Stimulated activated naive CD8-positive, alpha-beta T cell treated with anti-CD3 and anti-CD28 coated beads, Interleukin-15, amount 100 ng/mL, for 72 hours (primary cell): ENCODE results near the gene PSPN.
"Not testable (repeated sequence)": the region's sequence is repeated elsewhere in the genome, so short reads cannot be mapped to it uniquely, and the experiment has no call there.

Experiments used
- ATAC-seq: fragments of 150-1000 bp; cut with Tn5 transposase; 2 replicates; pipeline ENCODE4 v1.10.0; 2021; ENCODE audit warnings: mild to moderate bottlenecking, moderate library complexity
- DNase-seq, 2 donors: peaks; one replicate each; pipeline ENCODE4 v3.0.0; 2021 to 2022
- H3K27ac Mint-ChIP-seq, 2 donors: one replicate each; pipeline ENCODE4 v1.8.0; 2022; ENCODE audit warnings: mild to moderate bottlenecking in 2 of 2, mixed read lengths in 2 of 2, moderate library complexity in 2 of 2
- H3K27me3 Mint-ChIP-seq: one replicate; pipeline ENCODE4 v1.8.0; 2022; ENCODE audit warnings: mixed read lengths
- H3K4me1 Mint-ChIP-seq: one replicate; pipeline ENCODE4 v1.8.0; 2022; ENCODE audit warnings: mild to moderate bottlenecking, mixed read lengths
- H3K4me3 Mint-ChIP-seq, 2 donors: one replicate each; pipeline ENCODE4 v1.8.0; 2022; ENCODE audit warnings: mild to moderate bottlenecking in 2 of 2, mixed read lengths in 2 of 2, moderate library complexity in 1 of 2
- H3K9me3 Mint-ChIP-seq, 2 donors: one replicate each; pipeline ENCODE4 v1.8.0; 2022; ENCODE audit warnings: mixed read lengths in 2 of 2

PSPN gene

GRCh38 chr19:6360857-6361216 lies 14.9 kb downstream of the PSPN start:
- Mint-ChIP-seq H3K27ac (peak overlapping the region in 1 of 2 donors; percentile 46), H3K4me3 (peak overlapping the region; percentile 93 to 94), H3K4me1 (peaks cover 24% of the 10 kb centered on the region)
- not testable (repeated sequence) for ATAC-seq, H3K9me3 Mint-ChIP-seq, H3K27me3 Mint-ChIP-seq, DNase-seq

- not testable (repeated sequence) for DNase-seq, H3K27me3 Mint-ChIP-seq, H3K9me3 Mint-ChIP-seq, ATAC-seq, H3K27ac Mint-ChIP-seq
- Mint-ChIP-seq H3K4me3 (peak overlapping the region; percentile 41 to 94), H3K4me1 (peaks cover 24% of the 10 kb centered on the region)
These were observed 15.3 kb downstream of the PSPN start for GRCh38 chr19:6360445-6360844.

- Mint-ChIP-seq H3K9me3 (no peaks in the 10 kb centered on the region), H3K27ac (no peak overlapping the region), H3K4me1 (peaks cover 24% of the 10 kb centered on the region), H3K4me3 (no peak overlapping the region), H3K27me3 (no peaks in the 10 kb centered on the region)
- ATAC-seq (no peak), DNase-seq (no peak)
These were observed 16.0 kb downstream of the PSPN start for GRCh38 chr19:6359568-6360341.

- Mint-ChIP-seq H3K4me3 (no peak overlapping the region), H3K27me3 (no peaks in the 10 kb centered on the region), H3K4me1 (peaks cover 6% of the 10 kb centered on the region), H3K9me3 (no peaks in the 10 kb centered on the region), H3K27ac (no peak overlapping the region)
- DNase-seq: no peak
- no peak for ATAC-seq
These were observed 17.7 kb downstream of the PSPN start for GRCh38 chr19:6358003-6358402.

- Mint-ChIP-seq H3K27me3 (no peaks in the 10 kb centered on the region), H3K9me3 (no peaks in the 10 kb centered on the region), H3K27ac (no peak overlapping the region), H3K4me3 (no peak overlapping the region), H3K4me1 (no peaks in the 10 kb centered on the region)
- ATAC-seq (no peak), DNase-seq (no peak)
These were observed 18.6 kb downstream of the PSPN start for GRCh38 chr19:6357174-6357573.

GRCh38 chr19:6355321-6356040 lies 20.3 kb downstream of the PSPN start:
- DNase-seq, ATAC-seq, H3K4me3 Mint-ChIP-seq, H3K9me3 Mint-ChIP-seq, H3K4me1 Mint-ChIP-seq, H3K27ac Mint-ChIP-seq, H3K27me3 Mint-ChIP-seq: not testable (repeated sequence)

- Mint-ChIP-seq H3K27ac (no peak overlapping the region), H3K9me3 (no peaks in the 10 kb centered on the region)
- no peak for DNase-seq
These were observed 21.5 kb downstream of the PSPN start for GRCh38 chr19:6354098-6354674.

GRCh38 chr19:6352381-6353165 lies 23.2 kb downstream of the PSPN start:
- Mint-ChIP-seq H3K27ac (no peak overlapping the region), H3K4me3 (no peak overlapping the region), H3K9me3 (no peaks in the 10 kb centered on the region)

More at GRCh38 chr19:6354098-6354674, 21.5 kb downstream of the PSPN start:
- H3K4me1 Mint-ChIP-seq: no peaks in the 10 kb centered on the region
- H3K4me3 Mint-ChIP-seq: no peak overlapping the region
- no peaks in the 10 kb centered on the region for H3K27me3 Mint-ChIP-seq
- ATAC-seq: no peak

GRCh38 chr19:6350688-6351087 lies 25.0 kb downstream of the PSPN start:
- Mint-ChIP-seq H3K9me3 (no peaks in the 10 kb centered on the region), H3K27ac (no peak overlapping the region), H3K4me3 (no peak overlapping the region), H3K4me1 (no peaks in the 10 kb centered on the region), H3K27me3 (no peaks in the 10 kb centered on the region)
- DNase-seq (no peak), ATAC-seq (no peak)

More at GRCh38 chr19:6352381-6353165, 23.2 kb downstream of the PSPN start:
- no peak for ATAC-seq
- no peak for DNase-seq
- Mint-ChIP-seq H3K27me3 (no peaks in the 10 kb centered on the region), H3K4me1 (no peaks in the 10 kb centered on the region)

- H3K9me3 Mint-ChIP-seq, H3K4me1 Mint-ChIP-seq, DNase-seq, H3K4me3 Mint-ChIP-seq, ATAC-seq, H3K27me3 Mint-ChIP-seq: not testable (repeated sequence)
- peak overlapping the region in 1 of 2 donors; percentile 93 for H3K27ac Mint-ChIP-seq
These were observed 26.5 kb downstream of the PSPN start for GRCh38 chr19:6349271-6349670.

GRCh38 chr19:6343462-6343861 lies 32.3 kb downstream of the PSPN start:
- DNase-seq: no peak
- H3K4me3 Mint-ChIP-seq: no peak overlapping the region
- no peaks in the 10 kb centered on the region for H3K27me3 Mint-ChIP-seq
- H3K9me3 Mint-ChIP-seq: peaks cover 0 to 7% of the 10 kb centered on the region in 2 donors
- no peak for ATAC-seq
- peaks cover 11% of the 10 kb centered on the region for H3K4me1 Mint-ChIP-seq
- H3K27ac Mint-ChIP-seq: peak overlapping the region in 1 of 2 donors; percentile 65

- Mint-ChIP-seq H3K4me1 (peaks cover 11% of the 10 kb centered on the region), H3K27ac (peak overlapping the region in 1 of 2 donors; percentile 17), H3K4me3 (no peak overlapping the region), H3K9me3 (peaks cover 0 to 7% of the 10 kb centered on the region in 2 donors), H3K27me3 (no peaks in the 10 kb centered on the region)
- ATAC-seq (no peak), DNase-seq (no peak)
These were observed 35.1 kb downstream of the PSPN start for GRCh38 chr19:6340493-6341201.

GRCh38 chr19:6334490-6335285 lies 41.0 kb downstream of the PSPN start:
- H3K4me1 Mint-ChIP-seq: no peaks in the 10 kb centered on the region
- no peak overlapping the region for H3K4me3 Mint-ChIP-seq
- H3K27me3 Mint-ChIP-seq: no peaks in the 10 kb centered on the region
- DNase-seq (no peak), ATAC-seq (no peak)
- H3K27ac Mint-ChIP-seq: no peak overlapping the region
- no peaks in the 10 kb centered on the region for H3K9me3 Mint-ChIP-seq

- no peaks in the 10 kb centered on the region for H3K4me1 Mint-ChIP-seq
- no peaks in the 10 kb centered on the region for H3K27me3 Mint-ChIP-seq
- ATAC-seq (no peak), DNase-seq (no peak)
- no peak within 1 kb of the TSS for H3K4me3 Mint-ChIP-seq
- H3K27ac Mint-ChIP-seq: no peak within 1 kb of the TSS
- no peaks in the 10 kb centered on the region for H3K9me3 Mint-ChIP-seq
These were observed 42.3 kb downstream of the PSPN start, which contains the start of gene ACER1 for GRCh38 chr19:6333439-6333838. ACER1 (minus strand) TSS chr19:6333612; CDS start chr19:6333551, 61 bp downstream.
